Heart left ventricle (tissue), 16 donors: ENCODE measurements around the gene IFT27. TPM values are rescaled to one million over a fixed set of nuclear protein-coding genes. Genes with fewer than 3 reads are reported as not detected.

Experiments used
- ATAC-seq, 4 donors: fragments of 200-7000 bp; cut with Tn5 transposase; one replicate each; pipeline ENCODE4 v1.9.1; 2020 to 2022; ENCODE audit warnings: moderate library complexity in 4 of 4, mild to moderate bottlenecking in 3 of 4, moderate number of reproducible peaks in 1 of 4
- DNase-seq, 5 donors: peaks; one replicate each; pipeline ENCODE4 v3.0.0-alpha.2; 2020
- H3K27ac ChIP-seq, 12 donors: fragments of 200-600 bp; sonication (generic) in 4 of 12; one replicate each; pipeline versions ENCODE4 v1.5.0 to v1.8.0; 2016 to 2022; ENCODE audit warnings: mild to moderate bottlenecking in 2 of 12
- H3K27me3 ChIP-seq, 9 donors: fragments of 200-600 bp; sonication (generic) in 2 of 9; one replicate each; pipeline versions ENCODE4 v1.5.1 to v1.8.0; 2016 to 2022; ENCODE audit warnings: mild to moderate bottlenecking in 3 of 9
- H3K36me3 ChIP-seq, 9 donors: fragments of 200-600 bp; sonication (generic) in 2 of 9; one replicate each; pipeline versions ENCODE4 v1.5.0 to v1.8.0; 2018 to 2022; ENCODE audit warnings: mild to moderate bottlenecking in 2 of 9
- H3K4me1 ChIP-seq, 12 donors: fragments of 200-600 bp; sonication (generic) in 4 of 12; one replicate each; pipeline versions ENCODE4 v1.5.0 to v1.8.0; 2016 to 2022; ENCODE audit warnings: mild to moderate bottlenecking in 3 of 12
- H3K4me3 ChIP-seq, 12 donors: fragments of 200-600 bp; sonication (generic) in 4 of 12; one replicate each; pipeline versions ENCODE4 v1.5.0 to v1.8.0; 2017 to 2022; ENCODE audit warnings: mild to moderate bottlenecking in 9 of 12, moderate library complexity in 4 of 12
- H3K9me3 ChIP-seq, 12 donors: fragments of 200-600 bp; sonication (generic) in 4 of 12; one replicate each; pipeline versions ENCODE4 v1.5.0 to v1.8.0; 2016 to 2022; ENCODE audit warnings: mild to moderate bottlenecking in 1 of 12
- POLR2A ChIP-seq, 2 donors: fragments of 450-650 bp; IDR thresholded peaks; one replicate each; pipeline ENCODE4 v1.6.1; 2017; ENCODE audit warnings: antibody characterized with exemption in 2 of 2, mild to moderate bottlenecking in 2 of 2, moderate library complexity in 2 of 2
- WGBS, 4 donors: extraction: QIAGEN DNeasy Blood & Tissue Kit in 2 of 4; methylation state at CpG; one replicate each; pipeline versions ENCODE4 v1.1.5 to v1.1.7; 2013 to 2018; 5-methylcytosine and 5-hydroxymethylcytosine counted together
- intact Hi-C, 10 donors: fragments of 100-400 bp; cut with DNase I; formaldehyde crosslinking; loops; one replicate each; pipeline versions ENCODE4 v1.11.1 to v1.14.2; 2022
- polyA plus RNA-seq, 2 donors: library from polyadenylated mRNA; stranded (reverse); fragments of 200-250 nt; gene quantifications; one replicate each; pipeline ENCODE4 v1.2.3, GENCODE V29; 2013
- total RNA-seq, 9 donors: library from RNA; depleted of rRNA in 2 of 9; stranded (reverse); fragments of >200 nt in 2 of 9; fragmentation: NEBNext Ultra II Directional in 3 of 9; extraction: Animal tissue kit (Norgen Biotek cat#: 25700) in 3 of 9; gene quantifications; one replicate each; pipeline versions ENCODE4 v1.1.0 to v1.2.4, GENCODE V29; 2016 to 2023
- TF ChIP-seq, protein P1 (sequence below), 12 donors: fragments of 200-600 bp; sonication (generic) in 4 of 12; IDR thresholded peaks; one replicate each; pipeline versions ENCODE4 v1.5.0 to v1.8.0; 2018 to 2022; ENCODE audit warnings: antibody characterized with exemption in 12 of 12, mild to moderate bottlenecking in 5 of 12
- donor health status: ischemic (EF 13 %, LVEDD 7.1; RV severe dilation, severe dysfunction).
- donor health status: healthy with polysubstance abuse.
- donor health status: DM: no; HTN: yes; CAD: no.
- donor health status: DM: no; HTN: no; CAD: no.
- donor health status: ischemic (EF 25% LVEDD 6.9; RV normal size, moderate dysfunction).
- donor health status: ischemic (EF 25% LVEDD 5.7; RV mildly dilated, moderate dysfunction).
- donor health status: healthy.
- donor health status: DM: yes; HTN: yes; CAD: no.
- donor health status: ischemic (EF 35%, LVEDD 5.7; RV mildly dilated, moderate dysfunction).
- donor health status: nonischemic (EF 11% LVEDD 7.7; RV severe dilation, severe dysfunction).
- donor health status: DM: yes; HTN: yes; CAD: no.
- donor health status: PGD.
- donor health status: ischemic (EF 29% LVEDD 5.4; RV normal size, mild dysfunction).
- donor health status: nonischemic (EF 23%, LVEDD 6.1; RV moderate dilation, normal function).

IFT27 gene
- total and polyA plus RNA-seq, 11 donors: 18.4 to 36.7 (median 25.8) TPM

DNA sequence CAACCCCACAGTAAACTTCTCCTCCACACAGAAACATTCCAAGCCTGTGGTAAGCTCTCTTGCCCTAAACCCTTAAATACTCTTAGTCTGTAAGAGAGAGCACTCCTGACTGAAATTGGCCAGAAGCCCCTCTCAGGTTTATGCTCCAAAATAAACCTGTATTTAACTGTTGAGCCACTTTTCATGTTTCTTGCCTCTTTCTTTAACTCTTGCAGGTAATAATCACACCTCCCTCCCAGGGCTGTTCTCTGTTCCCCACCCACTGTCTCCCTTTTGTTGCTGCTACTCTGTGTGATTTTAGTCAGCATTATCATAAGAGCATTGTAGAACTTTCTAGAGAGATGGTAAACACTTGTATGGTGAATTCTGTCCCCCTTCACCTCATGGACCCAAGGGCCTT lies 2.1 kb upstream of the IFT27 start:
- H3K4me1 ChIP-seq: peaks cover 0 to 28% (median 15%) of the 10 kb centered on the region in 12 donors
- intact Hi-C loops: loop anchor here in 6 of 10 donors (2.0 to 10.0 kb wide), 6 partner anchors 199 to 417 kb away; no protein-coding TSS in a partner anchor
- no peaks in the 10 kb centered on the region for H3K27me3 ChIP-seq
- ATAC-seq (no peak), DNase-seq (no peak)
- no peak overlapping the region for H3K27ac ChIP-seq
- no peaks in the 10 kb centered on the region for H3K9me3 ChIP-seq
- H3K4me3 ChIP-seq: no peak overlapping the region
- H3K36me3 ChIP-seq: no peaks in the 10 kb centered on the region
- TF ChIP-seq, protein P1, sequence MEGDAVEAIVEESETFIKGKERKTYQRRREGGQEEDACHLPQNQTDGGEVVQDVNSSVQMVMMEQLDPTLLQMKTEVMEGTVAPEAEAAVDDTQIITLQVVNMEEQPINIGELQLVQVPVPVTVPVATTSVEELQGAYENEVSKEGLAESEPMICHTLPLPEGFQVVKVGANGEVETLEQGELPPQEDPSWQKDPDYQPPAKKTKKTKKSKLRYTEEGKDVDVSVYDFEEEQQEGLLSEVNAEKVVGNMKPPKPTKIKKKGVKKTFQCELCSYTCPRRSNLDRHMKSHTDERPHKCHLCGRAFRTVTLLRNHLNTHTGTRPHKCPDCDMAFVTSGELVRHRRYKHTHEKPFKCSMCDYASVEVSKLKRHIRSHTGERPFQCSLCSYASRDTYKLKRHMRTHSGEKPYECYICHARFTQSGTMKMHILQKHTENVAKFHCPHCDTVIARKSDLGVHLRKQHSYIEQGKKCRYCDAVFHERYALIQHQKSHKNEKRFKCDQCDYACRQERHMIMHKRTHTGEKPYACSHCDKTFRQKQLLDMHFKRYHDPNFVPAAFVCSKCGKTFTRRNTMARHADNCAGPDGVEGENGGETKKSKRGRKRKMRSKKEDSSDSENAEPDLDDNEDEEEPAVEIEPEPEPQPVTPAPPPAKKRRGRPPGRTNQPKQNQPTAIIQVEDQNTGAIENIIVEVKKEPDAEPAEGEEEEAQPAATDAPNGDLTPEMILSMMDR (IDR thresholded peaks at IDR 0.05): no peak
- TF ChIP-seq POLR2A (IDR thresholded peaks at IDR 0.05): no peak

DNA sequence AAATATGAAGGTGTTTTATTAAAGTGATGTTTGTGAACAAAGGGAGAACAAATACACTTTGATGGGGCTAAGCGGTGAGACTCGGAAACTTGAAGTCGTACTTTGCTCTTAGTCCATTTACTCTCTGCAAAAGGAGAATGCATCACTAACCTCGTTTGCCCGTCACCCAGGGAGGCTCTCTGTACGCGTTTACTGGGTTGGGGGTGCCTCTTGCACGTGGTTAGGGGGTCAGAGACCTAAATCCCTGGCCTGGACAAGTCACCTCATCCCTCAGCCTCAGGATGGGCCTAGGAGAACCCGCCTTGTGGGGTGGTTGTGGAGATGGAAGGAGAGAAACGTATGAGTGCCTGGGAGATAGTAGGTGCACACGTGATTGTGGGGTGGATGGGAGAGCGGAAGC lies 803 bp upstream of the IFT27 start:
- peaks cover 0 to 22% (median 12%) of the 10 kb centered on the region in 12 donors for H3K4me1 ChIP-seq
- intact Hi-C loops: loop anchor here in 6 of 10 donors (5.0 to 10.0 kb wide), 5 partner anchors 201 to 418 kb away; no protein-coding TSS in a partner anchor
- no peak for DNase-seq
- H3K27me3 ChIP-seq: no peaks in the 10 kb centered on the region
- H3K4me3 ChIP-seq: peak overlapping the region in 9 of 12 donors; percentile 15 to 98 (median 35)
- H3K36me3 ChIP-seq: peaks cover 0 to 8% (median 0%) of the 10 kb centered on the region in 9 donors
- H3K27ac ChIP-seq: peak overlapping the region in 10 of 12 donors; percentile 37 to 77 (median 56)
- 72 to 80% (median 77%) methylated on average over 12 of the region's 12 CpGs for WGBS, 4 donors
- TF ChIP-seq POLR2A (IDR thresholded peaks at IDR 0.05): no peak
- TF ChIP-seq, protein P1 (IDR thresholded peaks at IDR 0.05): no peak
- no peak for ATAC-seq
- H3K9me3 ChIP-seq: no peaks in the 10 kb centered on the region

DNA sequence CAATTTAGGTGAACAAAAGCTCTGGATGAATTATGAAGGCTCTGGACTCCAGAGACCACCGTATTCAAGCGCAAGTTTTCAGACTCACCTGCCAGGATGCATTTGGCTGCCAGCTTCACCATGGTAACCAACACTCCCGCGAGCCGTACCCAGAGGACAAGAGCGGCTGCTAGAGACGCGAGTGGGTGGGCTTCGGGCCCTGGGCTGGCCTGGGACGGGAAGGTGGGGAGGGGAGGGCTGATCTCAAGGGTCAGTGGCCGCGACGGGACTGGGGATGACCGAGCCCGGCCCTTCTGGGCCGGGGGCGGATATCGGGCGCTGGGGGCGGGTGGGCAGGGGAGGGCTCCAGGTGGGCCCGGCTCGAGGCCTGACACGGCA lies 344 bp downstream of the IFT27 start:
- H3K9me3 ChIP-seq: no peaks in the 10 kb centered on the region
- WGBS, 4 donors: 0 to 1% (median 0%) methylated on average over 11 to 23 of the region's 23 CpGs
- intact Hi-C loops: loop anchor here in 6 of 10 donors (5.0 to 10.0 kb wide), 5 partner anchors 202 to 419 kb away; no protein-coding TSS in a partner anchor
- peak overlapping the region; percentile 25 to 92 (median 84) for H3K27ac ChIP-seq
- H3K27me3 ChIP-seq: no peaks in the 10 kb centered on the region
- DNase-seq: peak in 2 of 5 donors; percentile 48 to 51
- H3K4me3 ChIP-seq: peak overlapping the region; percentile 40 to 98 (median 84)
- peaks cover 0 to 8% (median 0%) of the 10 kb centered on the region in 9 donors for H3K36me3 ChIP-seq
- ATAC-seq: peak in 1 of 4 donors; percentile 21
- H3K4me1 ChIP-seq: peaks cover 0 to 20% (median 11%) of the 10 kb centered on the region in 12 donors
- TF ChIP-seq, protein P1 (IDR thresholded peaks at IDR 0.05): no peak
- no peak for TF ChIP-seq POLR2A (IDR thresholded peaks at IDR 0.05)

DNA sequence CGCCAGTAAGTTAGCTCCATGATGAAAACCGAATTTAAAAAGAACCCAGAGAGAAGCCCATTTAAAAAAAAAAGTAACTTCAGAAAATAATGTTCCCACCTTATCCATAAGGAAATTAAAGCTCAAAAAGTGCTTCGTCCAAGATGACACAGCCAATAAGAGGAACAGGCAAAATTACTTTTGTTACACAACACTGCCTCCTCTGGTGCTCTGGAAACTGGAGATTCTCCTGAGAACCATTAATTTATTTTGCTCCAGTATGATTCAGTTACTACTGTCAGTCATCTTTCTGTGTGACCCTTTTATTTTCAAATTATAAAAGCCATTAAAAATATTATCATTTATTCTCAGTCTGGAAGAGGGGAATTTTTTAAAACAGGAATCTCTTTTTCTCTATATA lies 2.0 kb downstream of the IFT27 start:
- 79 to 88% (median 86%) methylated on average over 3 of the region's 3 CpGs for WGBS, 4 donors
- intact Hi-C loops: loop anchor here in 4 of 10 donors (5.0 to 10.0 kb wide), 3 partner anchors 227 to 421 kb away; no protein-coding TSS in a partner anchor

More for the DNA sequence above, 2.0 kb downstream of the IFT27 start:
- Histone ChIP-seq H3K36me3 (peaks cover 0 to 8% (median 0%) of the 10 kb centered on the region in 9 donors), H3K27me3 (no peaks in the 10 kb centered on the region), H3K4me1 (peaks cover 0 to 29% (median 11%) of the 10 kb centered on the region in 12 donors), H3K9me3 (no peaks in the 10 kb centered on the region), H3K4me3 (no peak overlapping the region), H3K27ac (no peak overlapping the region)
- no peak for ATAC-seq
- no peak for DNase-seq
- no peak for TF ChIP-seq POLR2A (IDR thresholded peaks at IDR 0.05)
- TF ChIP-seq, protein P1 (IDR thresholded peaks at IDR 0.05): peak in 9 of 12 donors; percentile 15 to 49 (median 37)
